Endothelial cell (in vitro differentiated cells): ENCODE data around the gene ABCC5. TPM values are rescaled to one million over a fixed set of nuclear protein-coding genes. Genes with fewer than 3 reads are reported as not detected.

ENCODE experiments used
- DNase-seq: peaks from one replicate; pipeline ENCODE4 v3.0.0; 2021; ENCODE audit warnings: low spot score
- H3K27ac Mint-ChIP-seq: one replicate; pipeline ENCODE4 v1.8.0; 2021; ENCODE audit warnings: mixed read lengths, inconsistent platforms; ENCODE audit not compliant: unreplicated experiment
- H3K27me3 Mint-ChIP-seq: one replicate; pipeline ENCODE4 v1.8.0; 2021; ENCODE audit warnings: mild to moderate bottlenecking, moderate library complexity, mixed read lengths, inconsistent platforms; ENCODE audit not compliant: unreplicated experiment
- H3K36me3 Mint-ChIP-seq: one replicate; pipeline ENCODE4 v1.8.0; 2021; ENCODE audit warnings: mild to moderate bottlenecking, low read depth, mixed read lengths, inconsistent platforms; ENCODE audit not compliant: unreplicated experiment
- H3K4me1 Mint-ChIP-seq: one replicate; pipeline ENCODE4 v1.8.0; 2021; ENCODE audit warnings: mild to moderate bottlenecking, mixed read lengths, inconsistent platforms; ENCODE audit not compliant: unreplicated experiment
- H3K4me3 Mint-ChIP-seq: one replicate; pipeline ENCODE4 v1.8.0; 2021; ENCODE audit warnings: mild to moderate bottlenecking, mixed read lengths, inconsistent platforms; ENCODE audit not compliant: unreplicated experiment
- H3K9me3 Mint-ChIP-seq: one replicate; pipeline ENCODE4 v1.8.0; 2021; ENCODE audit warnings: mixed read lengths, inconsistent platforms; ENCODE audit not compliant: unreplicated experiment
- total RNA-seq: library from RNA; stranded (reverse); fragmentation: NEBNext Ultra II Directional; extraction: Animal tissue kit (Norgen Biotek cat#: 25700); gene quantifications from one replicate; pipeline ENCODE4 v1.2.1, GENCODE V29; 2021; ENCODE audit not compliant: unreplicated experiment
- TF ChIP-seq, protein P1 (sequence below): fragments of 200-600 bp; sonication (generic); IDR thresholded peaks from one replicate; pipeline ENCODE4 v1.5.0; 2021; ENCODE audit warnings: antibody characterized with exemption; ENCODE audit not compliant: unreplicated experiment

Gene ABCC5
- total RNA-seq, 1 donor from 2014 or later, result 45.9 TPM

DNA sequence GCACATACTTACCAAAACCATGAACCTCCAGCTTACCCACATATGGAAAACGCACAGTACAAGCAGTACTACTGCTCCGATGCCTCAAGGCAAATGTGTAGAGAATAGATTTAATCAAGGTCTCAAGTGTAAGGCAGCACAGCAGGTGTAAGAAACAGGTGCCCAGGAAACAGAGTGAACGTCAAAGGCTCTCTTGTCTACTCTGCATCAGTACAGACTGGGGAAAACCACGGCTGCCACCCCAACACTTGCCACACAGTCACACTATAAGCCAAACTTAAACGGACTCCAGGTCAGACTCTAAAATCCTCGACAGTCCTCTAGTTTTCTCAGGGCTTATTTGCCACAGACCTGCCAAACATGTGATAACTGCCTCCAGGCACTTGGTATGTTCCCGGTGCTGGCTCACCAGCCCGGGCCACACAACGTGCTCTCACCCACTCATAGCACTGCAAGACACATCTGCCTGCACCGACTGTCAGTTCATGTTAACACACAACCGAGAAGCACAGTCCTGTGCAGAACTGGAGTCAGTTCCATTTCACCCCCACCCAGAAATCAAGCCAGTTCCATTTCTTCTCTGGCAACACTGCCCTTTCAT is 30.6 kb downstream of the ABCC5 start:
- Mint-ChIP-seq H3K4me1 (peaks cover 4% of the 10 kb centered on the region), H3K4me3 (no peak overlapping the region), H3K27ac (no peak overlapping the region), H3K27me3 (no peaks in the 10 kb centered on the region), H3K9me3 (no peaks in the 10 kb centered on the region), H3K36me3 (peaks cover 19% of the 10 kb centered on the region)
- TF ChIP-seq, protein P1, sequence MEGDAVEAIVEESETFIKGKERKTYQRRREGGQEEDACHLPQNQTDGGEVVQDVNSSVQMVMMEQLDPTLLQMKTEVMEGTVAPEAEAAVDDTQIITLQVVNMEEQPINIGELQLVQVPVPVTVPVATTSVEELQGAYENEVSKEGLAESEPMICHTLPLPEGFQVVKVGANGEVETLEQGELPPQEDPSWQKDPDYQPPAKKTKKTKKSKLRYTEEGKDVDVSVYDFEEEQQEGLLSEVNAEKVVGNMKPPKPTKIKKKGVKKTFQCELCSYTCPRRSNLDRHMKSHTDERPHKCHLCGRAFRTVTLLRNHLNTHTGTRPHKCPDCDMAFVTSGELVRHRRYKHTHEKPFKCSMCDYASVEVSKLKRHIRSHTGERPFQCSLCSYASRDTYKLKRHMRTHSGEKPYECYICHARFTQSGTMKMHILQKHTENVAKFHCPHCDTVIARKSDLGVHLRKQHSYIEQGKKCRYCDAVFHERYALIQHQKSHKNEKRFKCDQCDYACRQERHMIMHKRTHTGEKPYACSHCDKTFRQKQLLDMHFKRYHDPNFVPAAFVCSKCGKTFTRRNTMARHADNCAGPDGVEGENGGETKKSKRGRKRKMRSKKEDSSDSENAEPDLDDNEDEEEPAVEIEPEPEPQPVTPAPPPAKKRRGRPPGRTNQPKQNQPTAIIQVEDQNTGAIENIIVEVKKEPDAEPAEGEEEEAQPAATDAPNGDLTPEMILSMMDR, result no peak
- no peak for DNase-seq

DNA sequence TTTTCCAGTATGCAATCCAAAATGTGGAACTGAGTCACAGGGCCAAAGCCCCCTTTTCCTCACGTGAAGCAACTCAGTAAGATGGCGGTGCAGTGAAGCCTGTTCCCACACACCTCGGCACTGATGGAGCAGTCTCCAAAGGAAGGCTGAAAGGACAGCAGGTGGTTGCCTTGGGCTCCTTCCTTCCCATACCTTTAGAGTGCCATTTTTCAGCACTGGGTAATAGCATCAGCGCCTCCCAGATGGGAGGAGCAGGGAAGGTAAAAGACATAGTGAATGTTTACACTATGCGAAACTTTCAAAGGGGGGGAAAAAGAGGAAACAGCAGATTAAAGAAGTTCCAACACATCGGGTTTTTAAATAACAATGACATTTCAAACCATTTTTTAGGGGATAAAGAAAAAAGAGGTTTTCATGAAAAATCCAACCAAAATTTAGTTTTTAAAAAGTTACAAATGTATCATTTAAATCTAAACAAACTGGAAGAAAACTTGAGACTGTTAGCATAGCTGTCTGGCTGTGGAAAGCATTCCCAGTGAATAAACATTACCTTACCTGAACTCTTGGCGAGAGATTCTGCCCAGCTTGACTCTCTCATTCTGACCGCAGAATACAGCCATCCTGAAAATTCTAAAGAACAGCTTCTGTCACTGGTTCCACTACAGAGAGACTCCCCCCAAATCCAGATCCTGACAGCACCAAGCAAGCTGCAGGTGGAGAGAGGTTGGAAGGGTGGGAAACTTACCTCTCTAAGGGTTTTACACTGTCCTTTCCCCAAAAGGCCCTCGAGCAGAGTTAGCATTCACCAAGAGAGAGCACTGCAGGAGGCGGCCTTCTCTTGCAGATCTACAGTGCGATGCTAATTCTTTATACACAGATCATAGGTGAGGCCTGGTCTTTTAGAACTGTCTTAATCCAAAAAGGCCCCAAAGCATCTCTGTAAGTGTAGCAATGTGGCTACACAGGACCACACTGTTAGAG is 32.6 kb downstream of the ABCC5 start:
- H3K36me3 Mint-ChIP-seq, result peaks cover 22% of the 10 kb centered on the region
- no peak overlapping the region for H3K4me3 Mint-ChIP-seq
- H3K4me1 Mint-ChIP-seq, result peaks cover 4% of the 10 kb centered on the region
- DNase-seq, result no peak
- H3K9me3 Mint-ChIP-seq, result no peaks in the 10 kb centered on the region
- TF ChIP-seq, protein P1, result no peak
- H3K27me3 Mint-ChIP-seq, result no peaks in the 10 kb centered on the region
- no peak overlapping the region for H3K27ac Mint-ChIP-seq

DNA sequence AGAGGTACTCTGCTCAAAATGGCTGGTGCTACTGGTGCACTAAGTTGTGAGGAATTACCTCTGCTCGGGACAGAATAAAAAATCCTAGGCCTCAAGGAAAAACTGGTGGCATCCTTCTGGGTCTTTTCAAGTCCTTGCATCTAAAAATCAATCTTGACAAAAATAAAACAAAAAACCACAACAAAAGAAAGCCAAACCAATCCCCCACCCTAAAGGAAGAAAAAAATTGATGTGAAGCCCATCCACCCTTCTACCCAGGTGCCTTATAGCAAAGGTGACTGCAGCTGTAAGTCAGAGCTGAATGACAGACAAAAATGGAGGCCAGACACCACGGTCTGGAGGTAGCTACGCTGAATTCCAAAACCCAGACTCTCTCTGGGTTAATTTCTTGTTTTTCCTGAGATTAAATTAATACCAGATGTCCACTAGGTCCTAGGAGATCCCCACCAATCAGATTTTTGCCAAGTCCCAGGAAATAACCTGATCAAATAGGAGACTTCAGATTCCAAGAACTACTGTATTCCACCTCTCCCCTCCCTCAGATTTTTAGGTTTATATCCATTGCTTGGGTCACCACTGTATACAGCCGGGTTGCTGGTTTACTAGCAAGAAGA is 33.5 kb downstream of the ABCC5 start:
- Mint-ChIP-seq H3K27me3 (no peaks in the 10 kb centered on the region), H3K4me1 (peaks cover 4% of the 10 kb centered on the region), H3K36me3 (peaks cover 22% of the 10 kb centered on the region), H3K27ac (no peak overlapping the region), H3K9me3 (no peaks in the 10 kb centered on the region), H3K4me3 (no peak overlapping the region)
- TF ChIP-seq, protein P1, result no peak
- DNase-seq, result no peak

GRCh38 chr3:183981990-183982644 is 35.6 kb downstream of the ABCC5 start:
- TF ChIP-seq, protein P1, result no peak
- no peaks in the 10 kb centered on the region for H3K9me3 Mint-ChIP-seq
- no peaks in the 10 kb centered on the region for H3K27me3 Mint-ChIP-seq
- no peak overlapping the region for H3K4me3 Mint-ChIP-seq
- H3K4me1 Mint-ChIP-seq, result peaks cover 4% of the 10 kb centered on the region
- peaks cover 13% of the 10 kb centered on the region for H3K36me3 Mint-ChIP-seq
- H3K27ac Mint-ChIP-seq, result no peak overlapping the region
- no peak for DNase-seq
